Esophagus muscularis mucosa (tissue), 4 donors: ENCODE measurements around the gene MCMBP. TPM values are rescaled to one million over a fixed set of nuclear protein-coding genes. Genes with fewer than 3 reads are reported as not detected.
A peak's percentile ranks its signal among the peaks of the same experiment; 100 is the strongest.

Experiments
- DNase-seq: peaks from one replicate; pipeline ENCODE4 v3.0.0-alpha.2; 2017; ENCODE audit errors: extremely low spot score
- H3K27ac ChIP-seq, 4 donors: fragments of 200-600 bp; sonication (generic); replicated peaks in 1 of 4; 1 replicate in 3 of 4; 2 replicates in 1 of 4; pipeline ENCODE4 v1.5.1; 2016 to 2019; ENCODE audit warnings: mild to moderate bottlenecking in 1 of 4
- H3K27me3 ChIP-seq, 4 donors: fragments of 200-600 bp; sonication (generic); one replicate each; pipeline versions ENCODE4 v1.5.1 to v1.6.0; 2016 to 2019
- H3K36me3 ChIP-seq, 4 donors: fragments of 200-600 bp; sonication (generic); one replicate each; pipeline ENCODE4 v1.5.1; 2016 to 2019
- H3K4me1 ChIP-seq, 4 donors: fragments of 200-600 bp; sonication (generic); one replicate each; pipeline ENCODE4 v1.5.1; 2016 to 2019
- H3K4me3 ChIP-seq, 4 donors: fragments of 200-600 bp; sonication (generic); 1 replicate in 2 of 4; 2 replicates in 2 of 4; pipeline ENCODE4 v1.5.1; 2016 to 2019; ENCODE audit warnings: mild to moderate bottlenecking in 4 of 4, moderate library complexity in 1 of 4
- H3K9me3 ChIP-seq, 4 donors: fragments of 200-600 bp; sonication (generic); 1 replicate in 3 of 4; 2 replicates in 1 of 4; pipeline ENCODE4 v1.5.1; 2016 to 2019
- CTCF ChIP-seq, 3 experiments: fragments of 200-600 bp in 2 of 3; fragments of 450-650 bp in 1 of 3; sonication (generic) in 2 of 3; IDR thresholded peaks; one replicate each; pipeline ENCODE4 v1.5.1; 2017 to 2019; ENCODE audit warnings: antibody characterized with exemption in 3 of 3, mild to moderate bottlenecking in 2 of 3, moderate library complexity in 1 of 3
- EP300 ChIP-seq: sonication (generic); formaldehyde crosslinking; IDR thresholded peaks from one replicate; pipeline ENCODE4 v1.6.1; 2017; ENCODE audit warnings: antibody characterized with exemption
- POLR2A ChIP-seq: fragments of 450-650 bp; IDR thresholded peaks from one replicate; pipeline ENCODE4 v1.6.1; 2017; ENCODE audit warnings: antibody characterized with exemption, moderate library complexity, mild to moderate bottlenecking, low read depth
- POLR2AphosphoS5 ChIP-seq, 2 donors: sonication (generic); formaldehyde crosslinking; IDR thresholded peaks; one replicate each; pipeline ENCODE4 v1.6.1; 2017; ENCODE audit warnings: antibody characterized with exemption in 2 of 2
- WGBS: methylation state at CpG from one replicate; pipeline ENCODE4 v1.1.5; 2018; 5-methylcytosine and 5-hydroxymethylcytosine counted together
- intact Hi-C: fragments of 100-400 bp; cut with DNase I; formaldehyde crosslinking; loops from one replicate; pipeline ENCODE4 v1.15.1; 2023
- total RNA-seq, 4 donors: library from RNA; depleted of rRNA; stranded (reverse); fragments of >200 nt; gene quantifications; one replicate each; pipeline versions ENCODE4 v1.1.0 to v1.2.1, GENCODE V29; 2016

Gene MCMBP
- total RNA-seq, 4 donors from 2014 or later = 47.3 to 77.2 (median 52.3) TPM

DNA sequence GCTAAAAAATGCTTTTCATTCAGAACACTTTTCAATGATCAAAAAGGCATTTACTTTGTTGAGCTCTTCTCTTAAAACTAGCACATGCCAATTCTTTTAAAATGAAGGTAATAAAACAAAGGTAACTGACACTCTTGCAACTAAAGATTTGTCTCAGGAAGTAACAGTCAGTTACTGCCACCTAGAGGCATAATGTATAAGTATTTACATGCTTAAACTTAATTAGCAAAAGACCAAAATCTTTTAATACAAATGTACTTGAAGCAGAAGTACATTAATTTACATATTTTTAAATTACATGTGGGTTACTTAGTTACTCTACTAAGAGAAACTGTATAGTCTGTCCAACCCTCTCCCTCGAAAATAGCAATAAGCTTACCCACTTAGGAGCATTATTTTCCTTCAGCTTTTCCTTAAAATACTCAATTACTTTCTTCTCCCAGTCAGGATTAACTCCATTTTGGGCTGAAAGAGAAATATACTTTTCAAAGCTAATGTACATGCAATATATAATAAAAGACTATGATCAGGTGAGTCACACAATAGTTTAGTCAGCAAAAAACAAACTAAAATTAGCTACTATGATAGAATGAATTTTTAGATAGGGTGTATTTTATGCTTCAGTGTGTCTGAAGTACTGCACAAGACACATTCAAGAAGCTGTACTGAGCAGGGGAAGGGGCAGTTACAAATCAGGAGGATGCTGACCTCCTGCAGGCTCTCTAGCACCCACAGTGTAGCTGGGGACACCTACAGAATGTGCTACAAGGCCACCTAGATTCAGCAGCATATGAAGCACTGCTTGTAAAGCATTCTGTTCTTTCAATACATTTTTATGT is 13.0 kb downstream of the MCMBP start:
- intact Hi-C loops = loop anchor here (2.0 to 10.0 kb wide), 3 partner anchors 112 to 255 kb away; no protein-coding TSS in a partner anchor
- TF ChIP-seq CTCF (IDR thresholded peaks at IDR 0.05) = peak; percentile 62 to 68 (median 64)
- TF ChIP-seq POLR2AphosphoS5 (IDR thresholded peaks at IDR 0.05) = no peak
- Histone ChIP-seq H3K27ac (no peak overlapping the region), H3K9me3 (no peaks in the 10 kb centered on the region), H3K27me3 (no peaks in the 10 kb centered on the region), H3K4me3 (no peak overlapping the region), H3K4me1 (peaks cover 7 to 26% (median 18%) of the 10 kb centered on the region in 4 donors), H3K36me3 (peaks cover 6 to 35% (median 22%) of the 10 kb centered on the region in 4 donors)
- DNase-seq = no peak
- WGBS = 81% methylated on average over 1 of the region's 1 CpG

- Histone ChIP-seq H3K27ac (no peak overlapping the region), H3K4me3 (no peak overlapping the region), H3K9me3 (no peaks in the 10 kb centered on the region), H3K36me3 (peaks cover 15 to 51% (median 36%) of the 10 kb centered on the region in 4 donors), H3K4me1 (peaks cover 7 to 26% (median 18%) of the 10 kb centered on the region in 4 donors), H3K27me3 (no peaks in the 10 kb centered on the region)
- no peak for DNase-seq
- no peak for TF ChIP-seq POLR2AphosphoS5 (IDR thresholded peaks at IDR 0.05)
- no peak for TF ChIP-seq EP300
- TF ChIP-seq POLR2A = no peak
- TF ChIP-seq CTCF (IDR thresholded peaks at IDR 0.05) = no peak
- 76% methylated on average over 1 of the region's 1 CpG for WGBS
- intact Hi-C loops = loop anchor here (2.0 to 10.0 kb wide), 3 partner anchors 111 to 253 kb away; no protein-coding TSS in a partner anchor
Measured at GRCh38 chr10:119858063-119858462, 14.6 kb downstream of the MCMBP start.

DNA sequence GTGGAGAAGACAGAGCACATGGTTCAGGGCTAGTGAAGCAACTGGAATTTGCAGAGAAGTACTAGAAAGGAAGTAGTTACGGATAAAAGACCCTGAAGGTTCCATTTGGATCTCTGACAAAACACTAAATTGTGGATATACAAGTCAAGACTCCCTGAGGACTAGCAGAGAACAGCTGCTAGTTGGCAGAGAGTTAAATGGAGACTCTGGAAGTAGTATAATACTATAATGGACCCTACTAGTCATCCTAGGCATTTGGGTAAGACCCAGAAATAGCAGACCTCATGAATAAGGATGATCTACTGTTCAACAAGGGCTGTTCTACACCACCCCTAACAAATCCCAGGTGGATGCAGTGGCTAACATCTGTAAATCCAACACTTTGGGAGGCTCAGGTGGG is 19.1 kb downstream of the MCMBP start:
- no peak overlapping the region for H3K4me3 ChIP-seq
- peaks cover 0 to 13% (median 3%) of the 10 kb centered on the region in 4 donors for H3K4me1 ChIP-seq
- 67% methylated on average over 1 of the region's 1 CpG for WGBS
- peaks cover 21 to 86% (median 67%) of the 10 kb centered on the region in 4 donors for H3K36me3 ChIP-seq
- TF ChIP-seq EP300 (no peak), POLR2A (no peak), POLR2AphosphoS5 (IDR thresholded peaks at IDR 0.05) (no peak), CTCF (IDR thresholded peaks at IDR 0.05) (no peak)
- intact Hi-C loops = loop anchor here (10.0 kb wide), 1 partner anchor 249 kb away; no protein-coding TSS in a partner anchor
- DNase-seq = no peak
- H3K9me3 ChIP-seq = no peaks in the 10 kb centered on the region
- H3K27ac ChIP-seq = no peak overlapping the region
- no peaks in the 10 kb centered on the region for H3K27me3 ChIP-seq

GRCh38 chr10:119852822-119853221 is 19.8 kb downstream of the MCMBP start:
- no peaks in the 10 kb centered on the region for H3K9me3 ChIP-seq
- DNase-seq = peak; percentile 50
- 87% methylated on average over 6 of the region's 6 CpGs for WGBS
- H3K27me3 ChIP-seq = no peaks in the 10 kb centered on the region
- H3K4me3 ChIP-seq = no peak overlapping the region
- intact Hi-C loops = loop anchor here (10.0 kb wide), 1 partner anchor 248 kb away; no protein-coding TSS in a partner anchor
- peaks cover 27 to 90% (median 71%) of the 10 kb centered on the region in 4 donors for H3K36me3 ChIP-seq
- TF ChIP-seq POLR2AphosphoS5 (IDR thresholded peaks at IDR 0.05) = no peak
- TF ChIP-seq CTCF (IDR thresholded peaks at IDR 0.05) = no peak
- TF ChIP-seq POLR2A = no peak
- no peak for TF ChIP-seq EP300
- no peak overlapping the region for H3K27ac ChIP-seq
- H3K4me1 ChIP-seq = peaks cover 0 to 8% (median 3%) of the 10 kb centered on the region in 4 donors
